DMS53 (cell line): ENCODE data around the gene SRD5A1.
"Not testable (repeated sequence)": the region's sequence is repeated elsewhere in the genome, so short reads cannot be mapped to it uniquely, and the experiment has no call there.

Experiments
- DNase-seq: peaks from one replicate; lab custom pipeline; 2025; lab: John Stamatoyannopoulos, UW

The SRD5A1 gene

GRCh38 chr5:6644794-6645241 lies 11.6 kb downstream of the SRD5A1 start:
- DNase-seq = no peak

GRCh38 chr5:6645571-6646362 lies 12.5 kb downstream of the SRD5A1 start:
- not testable (repeated sequence) for DNase-seq

GRCh38 chr5:6649186-6649585 lies 15.9 kb downstream of the SRD5A1 start:
- DNase-seq = no peak

- DNase-seq = no peak
These were observed 16.4 kb downstream of the SRD5A1 start for GRCh38 chr5:6649681-6650080.

- DNase-seq = no peak
These were observed 18.8 kb downstream of the SRD5A1 start for GRCh38 chr5:6652025-6652424.

- DNase-seq = no peak
These were observed 22.2 kb downstream of the SRD5A1 start for GRCh38 chr5:6655432-6655831.

GRCh38 chr5:6656680-6657079 lies 23.4 kb downstream of the SRD5A1 start:
- peak; percentile 40 for DNase-seq

- DNase-seq = no peak
These were observed 26.9 kb downstream of the SRD5A1 start for GRCh38 chr5:6659941-6660684.

GRCh38 chr5:6660688-6661087 lies 27.4 kb downstream of the SRD5A1 start:
- DNase-seq = no peak

- DNase-seq = no peak
These were observed 33.5 kb downstream of the SRD5A1 start for GRCh38 chr5:6666762-6667161.

GRCh38 chr5:6667648-6668047 lies 34.4 kb downstream of the SRD5A1 start:
- no peak for DNase-seq

GRCh38 chr5:6668717-6669116 lies 35.5 kb downstream of the SRD5A1 start:
- DNase-seq = not testable (repeated sequence)

- no peak for DNase-seq
These were observed 39.8 kb downstream of the SRD5A1 start for GRCh38 chr5:6673031-6673430.

- no peak for DNase-seq
These were observed 40.7 kb downstream of the SRD5A1 start for GRCh38 chr5:6673963-6674362.

- DNase-seq = no peak
These were observed 41.2 kb downstream of the SRD5A1 start for GRCh38 chr5:6674421-6674820.

- DNase-seq = no peak
These were observed 41.6 kb downstream of the SRD5A1 start for GRCh38 chr5:6674886-6675285.

GRCh38 chr5:6675784-6676491 lies 42.7 kb downstream of the SRD5A1 start:
- DNase-seq = no peak

GRCh38 chr5:6676702-6677101 lies 43.5 kb downstream of the SRD5A1 start:
- peak; percentile 22 for DNase-seq

- no peak for DNase-seq
These were observed 45.1 kb downstream of the SRD5A1 start for GRCh38 chr5:6678385-6678784.

GRCh38 chr5:6680922-6681321 lies 47.7 kb downstream of the SRD5A1 start:
- no peak for DNase-seq

GRCh38 chr5:6681682-6682081 lies 48.4 kb downstream of the SRD5A1 start:
- no peak for DNase-seq

GRCh38 chr5:6682239-6682638 lies 49.0 kb downstream of the SRD5A1 start:
- no peak for DNase-seq

- DNase-seq = no peak
These were observed 50.0 kb downstream of the SRD5A1 start for GRCh38 chr5:6683241-6683640.
